HCT116 (cell line): Measurements from ENCODE around the gene DTNBP1. TPM values are rescaled to one million over a fixed set of nuclear protein-coding genes. Genes with fewer than 3 reads are reported as not detected.

ENCODE experiments used
- ATAC-seq: fragments of 200-7000 bp; cut with Tn5 transposase; 2 replicates; pipeline ENCODE4 v1.9.1; 2020; ENCODE audit warnings: mild to moderate bottlenecking, moderate library complexity
- BruUV-seq: library from RNA; stranded (reverse); fragments of 400-500 nt; replicated peaks from 2 replicates; lab custom pipeline; 2021; lab: Mats Ljungman, UMichigan
- CTCF ChIA-PET: fragments of 300-600 bp; sonication (Branson Sonifier 250); formaldehyde crosslinking; loops from one replicate; lab custom pipeline; 2021; ENCODE audit warnings: antibody characterized with exemption; lab: Charles Lee
- POLR2A ChIA-PET: fragments of 300-600, 350-600 bp; sonication (Branson Sonifier 250); formaldehyde crosslinking; loops from one replicate; lab custom pipeline; 2021; ENCODE audit warnings: antibody characterized with exemption; lab: Charles Lee
- RAD21 ChIA-PET, 2 experiments: fragments of 300-600 bp; sonication (Branson Sonifier 250); formaldehyde crosslinking; loops; one replicate each; lab custom pipeline; 2023; ENCODE audit warnings: low total read pairs in 2 of 2; ENCODE audit not compliant: uncharacterized antibody in 2 of 2, unreplicated experiment in 2 of 2, low non-redundant PET in 1 of 2; lab: Charles Lee
- DNase-seq: peaks from one replicate; pipeline ENCODE4 v3.0.0-alpha.2; 2010; ENCODE audit warnings: low read depth, low spot score
- H2AFZ ChIP-seq: fragments of 200-600 bp; shearing (Covaris generic), sonication (generic); 2 replicates; pipeline ENCODE4 v1.6.1; 2017; ENCODE audit warnings: low read depth, mixed run types, mixed read lengths, antibody characterized with exemption, low read length; ENCODE audit not compliant: poor library complexity, severe bottlenecking
- H3K27ac ChIP-seq: 2 replicates; pipeline ENCODE4 v1.5.1; 2012; ENCODE audit warnings: low read depth, low read length
- H3K27me3 ChIP-seq: fragments of 200-600 bp; sonication (generic); 2 replicates; pipeline ENCODE4 v1.6.1; 2016; ENCODE audit warnings: mixed run types, low read length, mixed read lengths; ENCODE audit not compliant: insufficient read depth
- H3K36me3 ChIP-seq, 2 experiments: fragments of 200-500 bp in 1 of 2; fragments of 200-600 bp in 1 of 2; sonication (Bioruptor generic) in 1 of 2; sonication (generic) in 1 of 2; 2 replicates each; pipeline versions ENCODE4 v1.5.1 to v1.6.1; 2014 to 2016; ENCODE audit warnings: low read length in 2 of 2, inconsistent platforms in 1 of 2, mixed read lengths in 1 of 2, mixed run types in 1 of 2; ENCODE audit not compliant: insufficient read depth in 2 of 2, control insufficient read depth in 1 of 2
- H3K4me1 ChIP-seq, 2 experiments: fragments of 200-600 bp in 1 of 2; sonication (generic) in 1 of 2; 2 replicates each; pipeline versions ENCODE4 v1.5.1 to v1.6.1; 2012 to 2017; ENCODE audit warnings: low read length in 2 of 2, inconsistent platforms in 1 of 2, mild to moderate bottlenecking in 1 of 2, mixed read lengths in 1 of 2, mixed run types in 1 of 2, moderate library complexity in 1 of 2; ENCODE audit not compliant: insufficient read depth in 2 of 2, control insufficient read depth in 1 of 2
- H3K4me2 ChIP-seq: fragments of 200-600 bp; sonication (generic); 2 replicates; pipeline ENCODE4 v1.6.1; 2017; ENCODE audit warnings: mixed run types, low read length, mixed read lengths
- H3K4me3 ChIP-seq, 2 experiments: fragments of 200-600 bp in 1 of 2; sonication (generic) in 1 of 2; replicated peaks in 1 of 2; 2 replicates each; pipeline ENCODE4 v1.5.1; 2011 to 2016; ENCODE audit warnings: low read length in 2 of 2, control low read depth in 1 of 2, low read depth in 1 of 2, mild to moderate bottlenecking in 1 of 2, mixed read lengths in 1 of 2, mixed run types in 1 of 2
- H3K79me2 ChIP-seq: fragments of 200-600 bp; sonication (generic); 2 replicates; pipeline ENCODE4 v1.6.1; 2017; ENCODE audit warnings: mild to moderate bottlenecking, mixed run types, low read length, moderate library complexity, mixed read lengths; ENCODE audit not compliant: insufficient read depth
- H3K9ac ChIP-seq: fragments of 200-600 bp; sonication (generic); 2 replicates; pipeline ENCODE4 v1.6.1; 2016; ENCODE audit warnings: low read length, mixed read lengths
- H3K9me2 ChIP-seq: fragments of 200-600 bp; sonication (generic), shearing (Covaris generic); 2 replicates; pipeline ENCODE4 v1.6.1; 2017; ENCODE audit warnings: mixed run types, mild to moderate bottlenecking, moderate library complexity; ENCODE audit not compliant: insufficient read depth
- H3K9me3 ChIP-seq, 2 experiments: fragments of 200-500 bp in 1 of 2; fragments of 200-600 bp in 1 of 2; sonication (Bioruptor generic) in 1 of 2; sonication (generic) in 1 of 2; 2 replicates each; pipeline ENCODE4 v1.6.1; 2014 to 2017; ENCODE audit warnings: low read length in 2 of 2, mixed read lengths in 2 of 2, inconsistent platforms in 1 of 2, low read depth in 1 of 2, mild to moderate bottlenecking in 1 of 2, mixed run types in 1 of 2, moderate library complexity in 1 of 2; ENCODE audit not compliant: control insufficient read depth in 1 of 2, insufficient read depth in 1 of 2
- H4K20me1 ChIP-seq: fragments of 200-600 bp; sonication (generic), shearing (Covaris generic); 2 replicates; pipeline ENCODE4 v1.6.1; 2017; ENCODE audit warnings: mixed run types, mild to moderate bottlenecking, moderate library complexity; ENCODE audit not compliant: insufficient read depth
- CBX3 ChIP-seq: IDR thresholded peaks from 2 replicates; pipeline ENCODE4 v1.6.1; 2012; ENCODE audit warnings: low read depth
- CEBPB ChIP-seq: IDR thresholded peaks from 2 replicates; pipeline ENCODE4 v1.6.1; 2012; ENCODE audit warnings: low read depth
- CTCF ChIP-seq, 3 experiments: fragments of 200-600 bp in 1 of 3; sonication (generic) in 1 of 3; IDR thresholded peaks in 2 of 3; conservative IDR thresholded peaks in 1 of 3; 2 replicates each; pipeline ENCODE4 v1.5.1; 2012 to 2017; ENCODE audit warnings: low read depth in 2 of 3, low read length in 2 of 3, antibody characterized with exemption in 1 of 3, borderline replicate concordance in 1 of 3, control low read depth in 1 of 3, mild to moderate bottlenecking in 1 of 3, mixed read lengths in 1 of 3, mixed run types in 1 of 3, moderate library complexity in 1 of 3; ENCODE audit not compliant: insufficient read depth in 1 of 3
- EGR1 ChIP-seq: IDR thresholded peaks from 2 replicates; pipeline ENCODE4 v1.6.1; 2012; ENCODE audit warnings: low read depth
- EZH2 ChIP-seq: fragments of 200-600 bp; sonication (generic); IDR thresholded peaks from 2 replicates; pipeline ENCODE4 v1.6.1; 2017; ENCODE audit warnings: antibody characterized with exemption, mixed run types
- RAD21 ChIP-seq: IDR thresholded peaks from 2 replicates; pipeline ENCODE4 v1.6.1; 2012; ENCODE audit warnings: low read depth, mild to moderate bottlenecking
- REST ChIP-seq: IDR thresholded peaks from 2 replicates; pipeline ENCODE4 v1.6.1; 2012; ENCODE audit warnings: low read depth
- SIN3A ChIP-seq: IDR thresholded peaks from 2 replicates; pipeline ENCODE4 v1.6.1; 2012; ENCODE audit warnings: low read depth
- YY1 ChIP-seq: IDR thresholded peaks from 2 replicates; pipeline ENCODE4 v1.6.1; 2011; ENCODE audit warnings: low read length, low read depth, moderate library complexity, mild to moderate bottlenecking; ENCODE audit not compliant: insufficient replicate concordance; ENCODE audit errors: extremely low read depth
- ZBTB33 ChIP-seq: IDR thresholded peaks from 2 replicates; pipeline ENCODE4 v1.6.1; 2011; ENCODE audit warnings: mild to moderate bottlenecking, low read length, moderate library complexity; ENCODE audit not compliant: insufficient replicate concordance; ENCODE audit errors: extremely low read depth
- intact Hi-C: fragments of 100-400 bp; cut with micrococcal nuclease; formaldehyde crosslinking; loops from 2 replicates; pipeline ENCODE4 v1.10.0; 2022
- total RNA-seq: library from RNA; stranded (reverse); gene quantifications from one replicate; pipeline ENCODE4 v1.2.1, GENCODE V29; 2021; ENCODE audit not compliant: unreplicated experiment

The DTNBP1 gene
- total RNA-seq, 1 experiment from 2014 or later, result 16.7 TPM

GRCh38 chr6:15574023-15574422, 88.8 kb downstream of the DTNBP1 start:
- no peaks in the 10 kb centered on the region for H3K36me3 ChIP-seq
- no peaks in the 10 kb centered on the region for H3K27me3 ChIP-seq
- ATAC-seq (no peak), DNase-seq (no peak)
- ChIA-PET POLR2A (no interaction called here), CTCF (no interaction called here), RAD21 (no interaction called here)
- no peaks in the 10 kb centered on the region for H3K4me1 ChIP-seq
- H3K27ac ChIP-seq, result no peak overlapping the region
- H3K79me2 ChIP-seq, result no peaks in the 10 kb centered on the region
- intact Hi-C loops, result no loop called here
- no peak overlapping the region for H3K4me3 ChIP-seq
- no peak overlapping the region for H3K9ac ChIP-seq
- no peak for TF ChIP-seq RAD21
- TF ChIP-seq CEBPB, result no peak
- no peak for TF ChIP-seq CBX3
- no peak for TF ChIP-seq EZH2
- no peak for TF ChIP-seq YY1
- TF ChIP-seq SIN3A, result no peak
- TF ChIP-seq CTCF (IDR thresholded peaks at IDR 0.05 in 2 of 3, conservative IDR thresholded peaks at IDR 0.05 in 1 of 3; ENCODE audit: borderline replicate concordance in 1 of 3, insufficient read depth in 1 of 3, low read depth in 2 of 3, low read length in 2 of 3), result no peak
- TF ChIP-seq EGR1, result no peak
- no peak for TF ChIP-seq ZBTB33
- no peak for TF ChIP-seq REST
- no peaks in the 10 kb centered on the region for H3K9me3 ChIP-seq
- no peaks in the 10 kb centered on the region for H3K9me2 ChIP-seq
- no peaks in the 10 kb centered on the region for H4K20me1 ChIP-seq
- no peak overlapping the region for H2AFZ ChIP-seq
- BruUV-seq, result no TSS peak
- H3K4me2 ChIP-seq, result no peak overlapping the region
